Bronchial epithelial cell (primary cell): ENCODE results near the gene SORCS2. TPM values are rescaled to one million over a fixed set of nuclear protein-coding genes. Genes with fewer than 3 reads are reported as not detected.

Source experiments
- DNase-seq: peaks from one replicate; pipeline ENCODE4 v3.0.0-alpha.2; 2010; ENCODE audit warnings: low read depth
- FAIRE-seq: peaks from 2 replicates; lab custom pipeline; 2011; peaks lifted over from hg19 to GRCh38; lab: Jason Lieb, UNC
- H3K27me3 ChIP-seq: 2 replicates; pipeline ENCODE4 v1.5.1; 2011; ENCODE audit warnings: low read length; ENCODE audit not compliant: control insufficient read depth, insufficient read depth
- H3K36me3 ChIP-seq: 2 replicates; pipeline ENCODE4 v1.5.1; 2011; ENCODE audit warnings: low read length; ENCODE audit not compliant: control insufficient read depth, insufficient read depth
- H3K4me3 ChIP-seq: 2 replicates; pipeline ENCODE4 v1.5.1; 2011; ENCODE audit warnings: mild to moderate bottlenecking, low read depth, low read length, control low read depth
- CTCF ChIP-seq: IDR thresholded peaks from 2 replicates; pipeline ENCODE4 v1.5.1; 2011; ENCODE audit warnings: mild to moderate bottlenecking, moderate library complexity, low read length, control low read depth, inconsistent platforms; ENCODE audit not compliant: insufficient read depth, severe bottlenecking
- total RNA-seq: library from RNA; depleted of rRNA; stranded (reverse); fragments of >200 nt; gene quantifications from 2 replicates; pipeline ENCODE4 v1.2.1, GENCODE V29; 2014

Gene SORCS2
- total RNA-seq, 1 donor from 2014 or later = under 0.01 TPM

- H3K36me3 ChIP-seq = no peaks in the 10 kb centered on the region
- DNase-seq (no peak), FAIRE-seq (no peak)
- no peaks in the 10 kb centered on the region for H3K27me3 ChIP-seq
- no peak overlapping the region for H3K4me3 ChIP-seq
- no peak for TF ChIP-seq CTCF
These were observed 516.6 kb downstream of the SORCS2 start for GRCh38 chr4:7708981-7709380.

GRCh38 chr4:7709431-7709830 lies 517.1 kb downstream of the SORCS2 start:
- no peak for DNase-seq
- no peak for FAIRE-seq
- no peaks in the 10 kb centered on the region for H3K27me3 ChIP-seq
- H3K36me3 ChIP-seq = no peaks in the 10 kb centered on the region
- H3K4me3 ChIP-seq = no peak overlapping the region
- TF ChIP-seq CTCF = no peak

- H3K36me3 ChIP-seq = no peaks in the 10 kb centered on the region
- H3K27me3 ChIP-seq = no peaks in the 10 kb centered on the region
- DNase-seq (no peak), FAIRE-seq (no peak)
- TF ChIP-seq CTCF = no peak
- no peak overlapping the region for H3K4me3 ChIP-seq
These were observed 517.8 kb downstream of the SORCS2 start for GRCh38 chr4:7710126-7710525.

- Histone ChIP-seq H3K36me3 (no peaks in the 10 kb centered on the region), H3K4me3 (no peak overlapping the region), H3K27me3 (no peaks in the 10 kb centered on the region)
- TF ChIP-seq CTCF = no peak
- FAIRE-seq (no peak), DNase-seq (no peak)
These were observed 518.4 kb downstream of the SORCS2 start for GRCh38 chr4:7710576-7711306.

GRCh38 chr4:7711307-7711963 lies 519.1 kb downstream of the SORCS2 start:
- FAIRE-seq = no peak
- TF ChIP-seq CTCF = no peak
- DNase-seq = no peak
- no peaks in the 10 kb centered on the region for H3K27me3 ChIP-seq
- H3K4me3 ChIP-seq = no peak overlapping the region
- H3K36me3 ChIP-seq = no peaks in the 10 kb centered on the region
